Activated T-cell treated with anti-CD3 and anti-CD28 coated beads for 24 hours (primary cell): ENCODE measurements around the gene NDUFAF4.

Experiments used
- DNase-seq: peaks from one replicate; pipeline ENCODE4 v3.0.0-alpha.2; 2020; ENCODE audit warnings: low read depth

The NDUFAF4 gene

DNA sequence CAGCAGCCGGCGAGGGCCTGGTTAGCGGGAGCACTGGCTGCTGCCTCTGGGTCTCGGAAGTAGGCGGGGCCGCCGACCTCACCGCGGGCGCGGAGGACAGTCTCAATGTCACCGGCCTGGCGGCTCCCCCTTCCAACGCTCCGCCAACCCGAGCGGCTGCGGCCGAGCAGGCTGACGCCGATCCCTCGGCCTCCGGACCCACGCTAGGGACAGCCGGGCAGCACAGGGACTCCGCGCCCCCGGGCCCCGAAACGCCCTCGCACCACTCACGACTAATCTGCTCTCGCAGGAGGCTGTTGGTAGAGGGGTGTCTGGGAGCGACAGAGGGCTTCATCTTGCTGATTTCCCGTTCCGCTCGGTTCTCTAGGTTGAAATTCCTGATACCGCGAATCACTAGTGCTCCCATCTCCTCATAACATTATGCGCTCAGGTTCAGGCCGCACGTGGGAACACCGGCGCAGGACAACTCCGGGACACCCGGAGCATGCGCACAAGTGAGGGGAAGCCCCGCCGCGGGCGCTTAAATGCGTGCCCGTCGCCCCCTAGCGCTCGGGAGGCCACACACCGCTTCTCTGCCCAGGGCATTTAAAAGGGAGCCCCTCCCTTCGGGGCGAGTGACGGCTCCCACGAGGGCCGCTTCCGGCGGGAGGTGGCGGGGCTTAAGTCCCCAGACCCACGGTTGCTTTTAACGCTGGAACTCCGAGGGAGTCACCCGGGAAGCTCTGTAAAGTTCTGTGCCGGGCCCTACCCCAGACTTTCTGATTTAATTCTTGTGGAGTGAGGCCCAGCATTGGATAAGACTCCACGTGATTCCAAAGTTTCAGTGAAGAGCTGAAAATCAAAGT, at the start of gene NDUFAF4:
TSS of gene NDUFAF4 (minus strand) at position 496 of the 845 bp plus-strand sequence. CDS start at position 406, 90 bp downstream.
- peak; percentile 94 for DNase-seq

GRCh38 chr6:96947055-96947454, 49.4 kb upstream of the NDUFAF4 start:
- DNase-seq: no peak

- no peak for DNase-seq
Observed at GRCh38 chr6:96943555-96944215, 46.0 kb upstream of the NDUFAF4 start.

DNA sequence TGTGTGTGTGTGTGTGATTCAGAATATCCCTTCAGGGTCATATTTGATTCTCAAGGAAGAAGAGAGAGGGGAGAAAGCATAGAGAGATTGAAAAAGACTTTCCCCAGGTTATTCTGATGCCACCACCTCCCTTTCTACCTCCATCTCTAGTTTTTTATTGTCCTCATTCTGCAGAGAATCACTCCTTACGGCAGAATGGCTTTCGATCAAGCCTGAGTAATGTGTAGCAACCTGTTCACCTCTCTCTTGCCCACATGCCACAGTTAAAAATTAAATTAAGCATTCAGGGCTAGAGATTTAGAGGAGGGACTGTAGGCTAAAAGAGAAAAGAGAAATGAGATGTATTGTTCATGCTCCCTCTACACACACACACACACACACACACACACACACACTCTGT, 45.0 kb upstream of the NDUFAF4 start:
- no peak for DNase-seq

GRCh38 chr6:96940322-96940721, 42.6 kb upstream of the NDUFAF4 start:
- no peak for DNase-seq

DNA sequence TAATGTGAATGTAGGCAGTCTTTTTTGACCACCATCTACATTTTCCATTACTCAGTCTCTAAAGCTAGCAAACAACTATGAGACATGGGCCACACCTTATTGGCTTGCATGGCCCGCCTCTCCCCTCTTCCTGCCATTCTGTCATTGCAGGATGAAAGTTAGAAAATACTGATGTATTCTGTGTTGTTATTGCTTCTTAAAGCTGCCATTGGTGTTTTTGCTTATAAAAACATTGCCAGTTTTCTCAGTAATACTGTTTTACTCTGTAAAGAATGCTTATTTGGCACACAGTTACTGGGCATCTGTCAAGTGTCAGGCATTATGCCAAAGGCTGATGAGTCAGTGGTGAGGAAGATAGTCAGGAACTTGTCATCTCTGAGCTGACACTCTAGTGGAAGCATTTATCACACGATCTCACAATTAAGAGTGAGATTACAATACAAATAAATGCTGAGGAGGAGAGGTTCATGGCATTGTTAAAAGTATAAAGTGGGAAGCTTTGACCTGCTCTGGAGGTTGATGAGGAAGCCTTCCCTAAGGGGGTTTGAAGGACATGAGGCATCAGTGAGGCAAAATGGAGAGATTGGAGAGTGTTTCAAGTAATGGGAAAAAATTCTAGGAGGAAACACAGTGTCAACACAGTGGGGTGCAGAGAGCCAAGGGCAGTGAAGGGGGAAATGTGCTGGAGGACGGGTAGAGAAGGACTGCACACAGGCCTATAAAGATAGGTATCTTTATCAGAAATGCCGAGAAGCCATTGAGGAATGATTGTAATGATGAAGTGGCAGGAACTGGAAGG, 41.5 kb upstream of the NDUFAF4 start:
- peak; percentile 10 for DNase-seq

- DNase-seq: no peak
Observed at GRCh38 chr6:96934087-96934486, 36.4 kb upstream of the NDUFAF4 start.

DNA sequence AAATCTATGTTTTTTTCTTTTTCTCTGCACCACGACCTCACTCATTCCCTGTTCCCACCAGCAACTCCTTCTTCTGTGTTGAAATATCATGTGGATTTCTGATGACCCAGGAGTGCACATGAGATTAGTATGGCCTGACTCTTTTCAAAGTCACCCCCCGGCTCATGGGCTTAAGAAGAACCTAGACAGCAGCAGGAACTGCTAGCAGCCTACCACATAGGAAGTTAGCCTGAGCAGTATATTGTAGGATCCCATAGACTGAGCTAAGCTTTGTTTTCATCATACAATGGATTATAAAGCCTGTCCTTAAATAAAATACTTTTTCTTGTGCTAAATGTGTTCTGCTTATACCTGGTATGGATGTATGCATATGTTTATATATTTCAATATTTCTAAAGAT, 33.5 kb upstream of the NDUFAF4 start:
- no peak for DNase-seq

- DNase-seq: no peak
Observed at GRCh38 chr6:96929741-96930140, 32.0 kb upstream of the NDUFAF4 start.

DNA sequence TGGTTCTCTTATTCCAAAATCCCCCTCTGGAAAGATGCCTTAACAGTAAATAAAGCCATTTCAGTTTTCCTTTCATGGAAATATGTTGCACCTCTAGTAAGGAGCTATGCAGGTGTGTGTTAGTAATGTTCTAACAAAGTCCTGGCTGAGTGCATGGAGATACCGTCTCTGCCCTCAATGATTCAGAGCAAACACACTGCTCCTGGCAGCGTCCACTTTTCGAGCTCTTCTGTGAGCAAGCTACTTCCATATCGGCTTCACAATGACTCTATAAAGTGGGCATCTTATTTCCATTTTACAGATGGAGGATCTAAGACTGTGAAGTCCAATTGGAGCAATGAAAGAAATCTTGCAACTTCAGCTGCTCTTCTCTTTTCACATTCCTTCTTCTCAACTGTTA, 30.0 kb upstream of the NDUFAF4 start:
- DNase-seq: no peak

GRCh38 chr6:96926425-96926824, 28.7 kb upstream of the NDUFAF4 start:
- DNase-seq: no peak

GRCh38 chr6:96925290-96925687, 27.6 kb upstream of the NDUFAF4 start:
- no peak for DNase-seq

- no peak for DNase-seq
Observed at GRCh38 chr6:96923871-96924493, 26.3 kb upstream of the NDUFAF4 start.

DNA sequence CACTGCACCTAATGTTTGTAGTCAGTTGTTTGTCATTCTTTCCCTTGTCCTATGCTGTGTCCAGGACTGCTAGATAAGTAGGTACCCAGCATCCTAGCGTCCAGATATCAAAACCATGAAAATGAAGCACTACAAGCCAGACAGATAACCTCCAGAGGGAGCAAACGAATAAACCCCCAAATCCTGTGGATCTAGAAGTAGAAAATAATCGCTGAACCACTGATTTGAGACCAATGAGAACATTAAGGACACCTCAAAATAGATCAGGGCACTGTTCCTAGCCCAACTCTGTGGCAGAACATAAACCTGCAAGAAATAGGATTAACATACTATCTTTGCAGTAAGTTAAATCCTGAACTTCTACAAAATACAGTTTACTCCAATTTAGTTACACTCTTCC, 25.7 kb upstream of the NDUFAF4 start:
- no peak for DNase-seq

DNA sequence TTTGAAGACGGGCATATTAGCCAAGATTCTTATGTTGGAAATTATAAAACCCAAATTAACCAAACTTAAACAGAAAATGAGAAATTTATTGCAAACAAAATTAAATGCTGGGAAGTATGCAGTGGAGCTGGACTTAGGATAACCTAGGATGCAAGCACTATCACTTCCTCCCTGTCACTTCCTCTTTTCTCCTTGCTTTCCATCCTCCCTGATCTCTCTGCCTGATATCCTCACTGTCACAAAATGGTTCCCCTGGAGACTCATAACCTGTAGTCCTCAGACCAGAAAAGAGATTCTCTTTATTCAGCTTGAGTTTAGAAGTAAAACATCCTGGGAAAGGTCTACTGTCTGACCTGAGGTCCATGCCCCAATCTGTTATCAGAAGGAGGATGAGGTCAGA, 19.4 kb upstream of the NDUFAF4 start:
- no peak for DNase-seq

DNA sequence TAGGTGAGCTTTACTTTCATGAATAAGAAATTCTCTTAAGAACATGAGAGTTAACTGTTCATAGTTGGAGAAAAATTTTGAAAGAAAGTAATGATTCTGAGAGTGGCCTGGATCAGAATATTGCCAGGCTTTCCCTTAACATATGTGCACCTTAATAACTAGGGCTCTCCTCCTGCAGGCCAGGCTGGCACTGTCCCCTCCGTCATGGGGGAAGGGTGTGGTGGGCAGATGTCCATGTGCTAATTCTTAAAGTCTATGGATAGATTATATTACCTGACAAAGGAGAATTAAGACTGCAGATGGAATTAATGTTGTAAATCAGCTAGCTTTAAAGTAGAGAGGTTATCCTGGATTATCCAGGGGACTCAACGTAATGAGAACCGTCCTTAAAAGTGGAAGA, 15.9 kb upstream of the NDUFAF4 start:
- DNase-seq: no peak

- DNase-seq: no peak
Observed at GRCh38 chr6:96911751-96912150, 14.1 kb upstream of the NDUFAF4 start.

- DNase-seq: no peak
Observed at GRCh38 chr6:96911171-96911570, 13.5 kb upstream of the NDUFAF4 start.

GRCh38 chr6:96909811-96910210, 12.1 kb upstream of the NDUFAF4 start:
- no peak for DNase-seq

DNA sequence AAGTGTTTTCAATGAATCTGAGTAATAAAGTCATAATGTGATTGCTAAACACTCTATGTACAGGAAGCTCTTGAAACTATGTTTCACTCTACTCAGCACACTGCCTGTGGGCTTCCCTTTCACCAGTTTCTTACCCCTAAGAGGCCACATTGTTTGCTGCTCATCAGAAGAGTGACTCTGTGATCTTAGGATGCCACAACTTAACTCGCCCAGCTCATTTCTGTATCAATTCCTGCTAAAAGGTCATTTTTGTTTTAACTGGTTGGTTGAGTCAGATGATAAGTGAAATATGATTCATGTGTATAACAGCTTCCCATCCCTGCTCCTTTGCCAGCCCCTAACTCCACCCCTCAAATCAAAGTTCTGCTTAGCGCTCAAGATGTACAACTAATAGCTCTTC, 9.8 kb upstream of the NDUFAF4 start:
- DNase-seq: no peak

DNA sequence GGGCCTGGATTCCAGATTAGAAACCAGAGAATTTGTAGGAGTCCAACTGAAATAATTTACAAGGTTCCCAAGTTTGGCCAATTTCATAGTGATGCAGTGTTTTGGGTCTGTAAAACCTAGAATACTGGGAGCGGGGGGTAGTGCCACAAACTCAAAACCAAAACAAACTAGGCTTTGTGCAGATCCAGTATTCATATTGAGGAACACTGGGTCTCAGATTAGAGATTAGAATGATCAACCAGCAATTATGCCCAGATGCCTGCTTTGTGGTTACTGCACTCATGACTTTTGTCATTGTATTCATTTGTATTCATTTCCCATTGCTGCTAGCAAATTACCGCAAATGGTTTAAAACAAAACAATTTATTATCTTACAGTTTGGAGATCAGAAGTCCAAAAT, 3.2 kb upstream of the NDUFAF4 start:
- no peak for DNase-seq

DNA sequence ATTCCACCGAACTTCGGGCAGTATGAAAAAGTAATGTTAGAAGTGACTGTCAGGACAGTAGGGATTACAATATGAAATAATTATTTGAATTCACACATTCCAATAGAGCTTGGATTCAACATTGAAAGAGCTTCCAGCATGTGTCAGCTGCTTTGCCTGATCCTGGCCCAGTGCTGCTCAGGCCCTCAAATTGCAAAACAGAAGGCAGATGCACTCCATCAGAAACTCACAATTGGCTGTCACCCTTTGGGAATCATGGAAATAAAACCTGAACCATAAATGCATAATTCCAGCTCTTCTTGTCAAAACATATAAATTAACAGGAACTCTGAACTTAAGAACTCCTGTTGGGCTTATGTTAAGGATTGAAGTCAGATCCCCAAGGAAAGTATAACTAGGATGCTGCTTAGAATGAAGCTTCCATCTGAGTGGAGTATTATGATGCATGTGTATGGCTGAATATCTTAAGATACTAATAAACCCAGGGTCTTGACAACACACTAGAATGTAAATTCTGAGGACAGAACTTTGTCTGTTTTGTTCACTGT, 1.8 kb upstream of the NDUFAF4 start:
- DNase-seq: no peak
